ENCODE data around the gene CCR7.

DNA sequence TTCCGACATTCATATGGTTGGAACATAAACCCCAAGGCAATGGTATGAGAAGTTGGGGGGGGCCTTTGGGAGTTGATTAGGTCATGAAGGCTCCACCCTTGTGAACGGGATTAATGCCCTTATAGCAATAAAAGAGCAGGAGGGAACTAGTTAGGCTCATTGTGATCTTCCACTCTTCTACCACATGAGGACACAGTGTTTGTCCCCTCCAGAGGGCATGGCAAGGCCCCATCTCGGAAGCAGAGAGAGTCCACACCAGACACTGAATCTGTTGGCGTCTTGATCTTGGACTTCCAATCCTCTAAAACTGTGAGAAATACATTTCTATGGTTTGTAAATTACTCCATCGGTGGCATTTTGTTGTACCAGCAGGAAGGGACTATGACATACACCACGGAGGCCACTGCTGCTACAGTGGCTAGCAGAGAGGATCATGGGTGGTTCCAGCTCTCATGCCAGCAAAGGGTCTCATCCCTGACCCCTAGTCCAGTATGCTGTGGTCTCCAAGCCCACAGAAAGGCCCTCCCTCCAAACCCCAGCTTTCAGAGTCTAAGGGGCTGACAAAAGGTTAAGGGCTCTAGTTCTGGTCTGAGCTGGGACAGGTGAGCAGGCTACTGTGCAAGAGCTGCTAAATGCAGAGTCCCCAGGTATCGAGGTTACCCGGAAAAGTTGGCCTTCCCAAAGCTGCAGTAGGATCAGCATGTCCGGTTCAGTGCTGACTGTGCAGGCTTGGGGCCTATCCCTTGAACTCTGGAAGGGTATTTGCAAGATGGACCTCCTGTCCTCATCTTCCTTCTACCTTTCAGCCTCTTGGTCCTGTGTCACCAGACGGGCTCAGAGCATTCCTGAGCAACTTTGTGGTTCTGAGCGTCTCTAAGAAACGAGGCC lies 12.2 kb downstream of the CCR7 start:
- TF ChIP-seq CTCF (IDR thresholded peaks at IDR 0.05) (no peak), POLR2A (IDR thresholded peaks at IDR 0.05) (no peak)
